HepG2 (cell line): ENCODE results near the gene FRMD8. TPM values are rescaled to one million over a fixed set of nuclear protein-coding genes. Genes with fewer than 3 reads are reported as not detected.
A peak's percentile ranks its signal among the peaks of the same experiment; 100 is the strongest.

ENCODE experiments used
- ATAC-seq: fragments of 200-7000 bp; cut with Tn5 transposase; 3 replicates; pipeline ENCODE4 v1.9.1; 2020; ENCODE audit warnings: mild to moderate bottlenecking, moderate library complexity
- BruUV-seq: library from RNA; stranded (reverse); fragments of 400-500 nt; replicated peaks from 2 replicates; lab custom pipeline; 2021; lab: Mats Ljungman, UMichigan
- CTCF ChIA-PET: fragments of 300-600 bp; formaldehyde crosslinking; extraction: SDS; loops from one replicate; lab custom pipeline; 2021; ENCODE audit warnings: low total read pairs, inconsistent platforms, low intra/inter-chr PET ratio; lab: Yijun Ruan, JAX
- POLR2A ChIA-PET: fragments of 350-600 bp; sonication (Branson Sonifier 250); formaldehyde crosslinking; loops from one replicate; lab custom pipeline; 2020; ENCODE audit warnings: antibody characterized with exemption, inconsistent platforms; lab: Yijun Ruan, JAX
- DNase-seq: peaks from one replicate; pipeline ENCODE4 v3.0.0-alpha.2; 2015; ENCODE audit warnings: low spot score
- FAIRE-seq: peaks from 3 replicates; lab custom pipeline; 2011; peaks lifted over from hg19 to GRCh38; lab: Jason Lieb, UNC
- H2AFZ ChIP-seq: one replicate; pipeline ENCODE4 v1.6.1; 2011; ENCODE audit warnings: low read length, inconsistent platforms
- H3K27ac ChIP-seq: fragments of 300-600 bp; 3 replicates; pipeline ENCODE4 v1.8.0; 2011; ENCODE audit warnings: mixed run types, mild to moderate bottlenecking, mixed read lengths, low read length, inconsistent platforms; ENCODE audit not compliant: insufficient read depth; ENCODE audit errors: extremely low read length
- H3K27me3 ChIP-seq, 2 experiments: fragments of 200-600 bp in 1 of 2; 2 replicates in 1 of 2; 3 replicates in 1 of 2; pipeline versions ENCODE4 v1.6.0 to v1.8.0; 2011; ENCODE audit warnings: low read length in 2 of 2, mild to moderate bottlenecking in 2 of 2, moderate library complexity in 2 of 2, inconsistent platforms in 1 of 2; ENCODE audit not compliant: insufficient read depth in 2 of 2, control insufficient read depth in 1 of 2
- H3K36me3 ChIP-seq, 2 experiments: fragments of 200-600 bp in 1 of 2; replicated peaks in 1 of 2; 2 replicates in 1 of 2; 3 replicates in 1 of 2; pipeline versions ENCODE4 v1.5.1 to v1.8.0; 2011; ENCODE audit warnings: low read length in 2 of 2, inconsistent platforms in 1 of 2; ENCODE audit not compliant: insufficient read depth in 2 of 2, control insufficient read depth in 1 of 2
- H3K4me1 ChIP-seq: 2 replicates; pipeline ENCODE4 v1.5.1; 2012; ENCODE audit warnings: low read length, inconsistent platforms; ENCODE audit not compliant: insufficient read depth
- H3K4me2 ChIP-seq: 2 replicates; pipeline ENCODE4 v1.6.0; 2011; ENCODE audit warnings: low read depth, low read length, inconsistent platforms
- H3K4me3 ChIP-seq, 3 experiments: fragments of 200-600 bp in 1 of 3; sonication (generic), shearing (Covaris generic) in 1 of 3; replicated peaks in 1 of 3; 2 replicates each; pipeline ENCODE4 v1.5.1; 2011 to 2016; ENCODE audit warnings: low read length in 3 of 3, inconsistent platforms in 2 of 3, low read depth in 2 of 3, mild to moderate bottlenecking in 2 of 3, control low read depth in 1 of 3, mixed read lengths in 1 of 3; ENCODE audit not compliant: insufficient read depth in 1 of 3
- H3K79me2 ChIP-seq: one replicate; pipeline ENCODE4 v1.6.1; 2011; ENCODE audit warnings: low read length, inconsistent platforms; ENCODE audit not compliant: insufficient read depth
- H3K9ac ChIP-seq: 2 replicates; pipeline ENCODE4 v1.6.0; 2011; ENCODE audit warnings: mild to moderate bottlenecking, low read depth, low read length, inconsistent platforms; ENCODE audit not compliant: insufficient read depth
- H3K9me3 ChIP-seq: 2 replicates; pipeline ENCODE4 v1.5.1; 2012; ENCODE audit warnings: mild to moderate bottlenecking, low read length
- H4K20me1 ChIP-seq: 2 replicates; pipeline ENCODE4 v1.6.0; 2011; ENCODE audit warnings: inconsistent platforms, mild to moderate bottlenecking, low read length, moderate library complexity; ENCODE audit not compliant: insufficient read depth
- DNMT3B ChIP-seq: conservative IDR thresholded peaks from 2 replicates; pipeline ENCODE4 v1.6.1; 2016; ENCODE audit warnings: missing biosample characterization, control low read depth
- ELF3 ChIP-seq: IDR thresholded peaks from 2 replicates; pipeline ENCODE4 v1.6.1; 2016; ENCODE audit warnings: missing genetic modification reagents, missing compliant biosample characterization
- MLLT10 ChIP-seq: sonication (generic); formaldehyde crosslinking; IDR thresholded peaks from 2 replicates; pipeline ENCODE4 v1.4.0; 2020; ENCODE audit warnings: missing genetic modification reagents
- MYC ChIP-seq: sonication (generic); formaldehyde crosslinking; IDR thresholded peaks from 2 replicates; pipeline ENCODE4 v1.9.0; 2021; ENCODE audit warnings: missing genetic modification reagents, borderline replicate concordance
- POLR2AphosphoS5 ChIP-seq: IDR thresholded peaks from 2 replicates; pipeline ENCODE4 v1.6.1; 2012; ENCODE audit warnings: low read depth, low read length
- REXO4 ChIP-seq: sonication (generic); formaldehyde crosslinking; IDR thresholded peaks from 2 replicates; pipeline ENCODE4 v1.8.0; 2022; ENCODE audit warnings: missing genetic modification reagents, mild to moderate bottlenecking, borderline replicate concordance
- SOX13 ChIP-seq, 3 experiments: fragments of 450-650 bp in 1 of 3; sonication (generic) in 1 of 3; formaldehyde crosslinking in 1 of 3; IDR thresholded peaks in 2 of 3; conservative IDR thresholded peaks in 1 of 3; 2 replicates each; pipeline versions ENCODE4 v1.5.0 to v1.6.1; 2016 to 2020; ENCODE audit warnings: antibody characterized with exemption in 1 of 3, mild to moderate bottlenecking in 1 of 3, missing compliant biosample characterization in 1 of 3, missing genetic modification reagents in 1 of 3, moderate library complexity in 1 of 3
- SP2 ChIP-seq: sonication (generic); formaldehyde crosslinking; IDR thresholded peaks from 2 replicates; pipeline ENCODE4 v1.5.1; 2020; ENCODE audit warnings: mild to moderate bottlenecking, missing genetic modification reagents
- SSRP1 ChIP-seq: IDR thresholded peaks from 2 replicates; pipeline ENCODE4 v1.6.1; 2016; ENCODE audit warnings: control low read depth
- U2AF1 ChIP-seq: fragments of 200-400 bp; formaldehyde crosslinking; optimal IDR thresholded peaks from 2 replicates; pipeline ENCODE3; 2017; ENCODE audit warnings: mild to moderate bottlenecking, low read depth, low read length
- ZFX ChIP-seq: sonication (generic); formaldehyde crosslinking; IDR thresholded peaks from 2 replicates; pipeline ENCODE4 v1.4.0; 2020; ENCODE audit warnings: mild to moderate bottlenecking, low read depth, missing genetic modification reagents, moderate library complexity
- ZNF18 ChIP-seq: sonication (generic); formaldehyde crosslinking; IDR thresholded peaks from 2 replicates; pipeline ENCODE4 v1.8.0; 2022; ENCODE audit warnings: mild to moderate bottlenecking, missing genetic modification reagents; ENCODE audit not compliant: insufficient replicate concordance
- ZNF234 ChIP-seq: sonication (generic); formaldehyde crosslinking; conservative IDR thresholded peaks from 2 replicates; pipeline ENCODE4 v1.5.1; 2020; ENCODE audit warnings: mild to moderate bottlenecking, missing genetic modification reagents
- ZNF569 ChIP-seq: sonication (generic); formaldehyde crosslinking; IDR thresholded peaks from 2 replicates; pipeline ENCODE4 v1.5.0; 2020; ENCODE audit warnings: mild to moderate bottlenecking, missing genetic modification reagents, moderate library complexity, borderline replicate concordance
- ZNF691 ChIP-seq: sonication (generic); formaldehyde crosslinking; IDR thresholded peaks from 2 replicates; pipeline ENCODE4 v1.4.0; 2020; ENCODE audit warnings: missing genetic modification reagents, low read depth, mild to moderate bottlenecking, borderline replicate concordance
- WGBS: methylation state at CpG from one replicate; pipeline ENCODE4 v1.1.6; 2017; ENCODE audit warnings: low lambda C conversion rate; 5-methylcytosine and 5-hydroxymethylcytosine counted together
- in situ Hi-C: cut with HindIII; loops from 2 replicates; pipeline ENCODE4 v1.10.0; 2017; ENCODE audit warnings: low pct_unique_long_range_greater_than_20kb; ENCODE audit not compliant: extremely low pct_ligation_motif_present
- intact Hi-C: fragments of 100-400 bp; cut with micrococcal nuclease; formaldehyde crosslinking; loops from one replicate; pipeline ENCODE4 v1.10.0; 2022; ENCODE audit not compliant: unreplicated experiment
- polyA plus RNA-seq, 8 experiments: library from polyadenylated mRNA; depleted of rRNA in 3 of 8; stranded (reverse) in 7 of 8; unstranded in 1 of 8; fragments of >200 nt; fragmentation: Illumina TruSeq in 4 of 8; extraction: Trizol in 4 of 8; gene quantifications; 2 replicates each; pipeline versions ENCODE4 v1.2.1 to v1.2.3, GENCODE V29; 2011 to 2016; ENCODE audit warnings: low read depth in 4 of 8, missing spikeins in 1 of 8, mixed read lengths in 1 of 8; ENCODE audit not compliant: insufficient read depth in 1 of 8
- total RNA-seq, 5 experiments: library from RNA; depleted of rRNA; stranded (reverse); fragments of >200 nt; fragmentation: Illumina TruSeq; extraction: Trizol; gene quantifications; 2 replicates each; pipeline ENCODE4 v1.2.3, GENCODE V29; 2016; ENCODE audit warnings: low read depth in 1 of 5
- TF ChIP-seq, protein P1 (sequence below): sonication (generic); formaldehyde crosslinking; IDR thresholded peaks from 2 replicates; pipeline ENCODE4 v1.4.0; 2020; ENCODE audit warnings: missing genetic modification reagents

The FRMD8 gene
- total and polyA plus RNA-seq, 2 of the 13 experiments (the other 11 are each of a cell fraction or from before 2014, with no cell fraction given): 5.8 to 20.6 TPM

DNA sequence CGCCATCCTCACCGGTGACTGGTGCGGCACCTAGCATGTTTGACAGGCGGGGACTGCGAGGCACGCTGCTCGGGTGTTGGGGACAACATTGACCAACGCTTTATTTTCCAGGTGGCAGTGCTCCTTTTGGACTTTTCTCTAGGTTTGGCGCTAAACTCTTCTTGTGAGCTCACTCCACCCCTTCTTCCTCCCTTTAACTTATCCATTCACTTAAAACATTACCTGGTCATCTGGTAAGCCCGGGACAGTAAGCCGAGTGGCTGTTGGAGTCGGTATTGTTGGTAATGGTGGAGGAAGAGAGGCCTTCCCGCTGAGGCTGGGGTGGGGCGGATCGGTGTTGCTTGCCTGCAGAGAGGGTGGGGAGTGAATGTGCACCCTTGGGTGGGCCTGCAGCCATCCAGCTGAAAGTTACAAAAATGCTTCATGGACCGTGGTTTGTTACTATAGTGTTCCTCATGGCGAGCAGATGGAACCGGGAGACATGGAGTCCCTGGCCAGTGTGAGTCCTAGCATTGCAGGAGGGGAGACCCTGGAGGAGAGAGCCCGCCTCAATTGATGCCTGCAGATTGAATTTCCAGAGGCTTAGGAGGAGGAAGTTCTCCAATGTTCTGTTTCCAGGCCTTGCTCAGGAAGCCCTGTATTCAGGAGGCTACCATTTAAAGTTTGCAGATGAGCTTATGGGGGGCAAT, 37.2 kb downstream of the FRMD8 start:
- Histone ChIP-seq H4K20me1 (peaks cover 60% of the 10 kb centered on the region), H3K9ac (peak overlapping the region; percentile 100), H3K27me3 (no peaks in the 10 kb centered on the region; a peak in 1 of 5 replicates), H3K27ac (peak overlapping the region; percentile 100), H3K4me2 (peak overlapping the region; percentile 95), H3K4me3 (peak overlapping the region; percentile 91 to 94 (median 93)), H3K9me3 (no peaks in the 10 kb centered on the region), H2AFZ (no peak overlapping the region), H3K4me1 (peaks cover 50% of the 10 kb centered on the region), H3K36me3 (no peaks in the 10 kb centered on the region; a peak in 2 of 5 replicates), H3K79me2 (peaks cover 82% of the 10 kb centered on the region)
- in situ Hi-C loops (loop anchor here (5.0 kb wide), 1 partner anchor 74 kb away; the partner anchor contains the start of gene MALAT1), intact Hi-C loops (loop anchor here (2.0 kb wide), 1 partner anchor 79 kb away; no protein-coding TSS in a partner anchor)
- FAIRE-seq: no peak
- DNase-seq: no peak
- no TSS peak for BruUV-seq
- 2% methylated on average over 18 of the region's 19 CpGs for WGBS
- ChIA-PET CTCF (no interaction called here), POLR2A (interaction anchor here (0.9 to 17.8 kb wide), 36 partner anchors 6 to 357 kb away, joined by 3 to 952 read pairs (median 6); partner anchors contain the start of genes DPF2, FRMD8, MALAT1 and SCYL1)
- ATAC-seq: no peak
- TF ChIP-seq SSRP1 (CRISPR knock-in tag) (peak; percentile 29; the same call in 1 of the 2 replicates), MYC (no peak), SOX13 (IDR thresholded peaks at IDR 0.05) (no peak), SOX13 (CRISPR knock-in tag; conservative IDR thresholded peaks at IDR 0.05 in 1 of 2, IDR thresholded peaks at IDR 0.05 in 1 of 2) (0 out of 4 replicates have a peak, but pooled peaks of 1 of the 2 experiments have one; percentile 5), REXO4 (CRISPR knock-in tag) (peak; percentile 49; the same call in 1 of the 2 replicates), ZNF234 (CRISPR knock-in tag) (no peak), ZNF691 (CRISPR knock-in tag) (0 out of 2 replicates have a peak, but pooled peaks have one; percentile 9), POLR2AphosphoS5 (peak; percentile 12), MLLT10 (CRISPR knock-in tag) (peak; percentile 68; the same call in 1 of the 2 replicates), ZNF569 (no peak), ZFX (CRISPR knock-in tag) (peak; percentile 4; the same call in 1 of the 2 replicates), DNMT3B (CRISPR knock-in tag) (peak; percentile 24; the same call in 1 of the 2 replicates), ZNF18 (CRISPR knock-in tag) (peak; percentile 36), U2AF1 (peak; percentile 15), ELF3 (CRISPR knock-in tag) (0 out of 2 replicates have a peak, but pooled peaks have one; percentile 15), SP2 (0 out of 2 replicates have a peak, but pooled peaks have one; percentile 1)
- TF ChIP-seq, protein P1, sequence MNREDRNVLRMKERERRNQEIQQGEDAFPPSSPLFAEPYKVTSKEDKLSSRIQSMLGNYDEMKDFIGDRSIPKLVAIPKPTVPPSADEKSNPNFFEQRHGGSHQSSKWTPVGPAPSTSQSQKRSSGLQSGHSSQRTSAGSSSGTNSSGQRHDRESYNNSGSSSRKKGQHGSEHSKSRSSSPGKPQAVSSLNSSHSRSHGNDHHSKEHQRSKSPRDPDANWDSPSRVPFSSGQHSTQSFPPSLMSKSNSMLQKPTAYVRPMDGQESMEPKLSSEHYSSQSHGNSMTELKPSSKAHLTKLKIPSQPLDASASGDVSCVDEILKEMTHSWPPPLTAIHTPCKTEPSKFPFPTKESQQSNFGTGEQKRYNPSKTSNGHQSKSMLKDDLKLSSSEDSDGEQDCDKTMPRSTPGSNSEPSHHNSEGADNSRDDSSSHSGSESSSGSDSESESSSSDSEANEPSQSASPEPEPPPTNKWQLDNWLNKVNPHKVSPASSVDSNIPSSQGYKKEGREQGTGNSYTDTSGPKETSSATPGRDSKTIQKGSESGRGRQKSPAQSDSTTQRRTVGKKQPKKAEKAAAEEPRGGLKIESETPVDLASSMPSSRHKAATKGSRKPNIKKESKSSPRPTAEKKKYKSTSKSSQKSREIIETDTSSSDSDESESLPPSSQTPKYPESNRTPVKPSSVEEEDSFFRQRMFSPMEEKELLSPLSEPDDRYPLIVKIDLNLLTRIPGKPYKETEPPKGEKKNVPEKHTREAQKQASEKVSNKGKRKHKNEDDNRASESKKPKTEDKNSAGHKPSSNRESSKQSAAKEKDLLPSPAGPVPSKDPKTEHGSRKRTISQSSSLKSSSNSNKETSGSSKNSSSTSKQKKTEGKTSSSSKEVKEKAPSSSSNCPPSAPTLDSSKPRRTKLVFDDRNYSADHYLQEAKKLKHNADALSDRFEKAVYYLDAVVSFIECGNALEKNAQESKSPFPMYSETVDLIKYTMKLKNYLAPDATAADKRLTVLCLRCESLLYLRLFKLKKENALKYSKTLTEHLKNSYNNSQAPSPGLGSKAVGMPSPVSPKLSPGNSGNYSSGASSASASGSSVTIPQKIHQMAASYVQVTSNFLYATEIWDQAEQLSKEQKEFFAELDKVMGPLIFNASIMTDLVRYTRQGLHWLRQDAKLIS: peak; percentile 24; the same call in 1 of the 2 replicates
